Body of pancreas (tissue), 4 donors: Measurements from ENCODE around the gene HOXB2.

Experiments
- POLR2A ChIP-seq, 3 donors: fragments of 450-650 bp; IDR thresholded peaks; one replicate each; pipeline ENCODE4 v1.6.1; 2016; ENCODE audit warnings: antibody characterized with exemption in 3 of 3, mild to moderate bottlenecking in 2 of 3
- TF ChIP-seq, protein P1 (sequence below), 7 experiments: fragments of 450-650 bp in 4 of 7; fragments of 200-600 bp in 3 of 7; sonication (generic) in 3 of 7; IDR thresholded peaks; one replicate each; pipeline ENCODE4 v1.5.1; 2016 to 2019; ENCODE audit warnings: antibody characterized with exemption in 7 of 7

DNA sequence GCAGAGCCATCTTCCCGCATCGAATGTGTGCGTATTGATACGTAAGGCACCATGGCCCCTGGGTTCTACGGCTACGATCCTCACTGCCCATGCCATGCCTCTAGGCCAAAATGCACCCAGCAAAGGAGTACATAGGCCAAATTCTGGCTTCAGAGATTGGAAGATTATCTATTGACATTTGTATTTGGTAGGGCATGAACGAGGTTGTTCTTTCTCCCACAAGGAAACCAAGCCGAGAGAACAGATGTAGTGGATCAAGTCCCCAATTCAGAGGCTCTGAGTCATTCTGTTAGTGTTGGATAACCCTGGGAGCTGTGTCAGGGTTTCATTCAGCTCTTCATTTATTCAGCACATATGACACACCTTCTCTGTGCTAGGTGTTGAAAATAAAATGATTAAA lies 50.6 kb downstream of the HOXB2 start:
- TF ChIP-seq, protein P1, sequence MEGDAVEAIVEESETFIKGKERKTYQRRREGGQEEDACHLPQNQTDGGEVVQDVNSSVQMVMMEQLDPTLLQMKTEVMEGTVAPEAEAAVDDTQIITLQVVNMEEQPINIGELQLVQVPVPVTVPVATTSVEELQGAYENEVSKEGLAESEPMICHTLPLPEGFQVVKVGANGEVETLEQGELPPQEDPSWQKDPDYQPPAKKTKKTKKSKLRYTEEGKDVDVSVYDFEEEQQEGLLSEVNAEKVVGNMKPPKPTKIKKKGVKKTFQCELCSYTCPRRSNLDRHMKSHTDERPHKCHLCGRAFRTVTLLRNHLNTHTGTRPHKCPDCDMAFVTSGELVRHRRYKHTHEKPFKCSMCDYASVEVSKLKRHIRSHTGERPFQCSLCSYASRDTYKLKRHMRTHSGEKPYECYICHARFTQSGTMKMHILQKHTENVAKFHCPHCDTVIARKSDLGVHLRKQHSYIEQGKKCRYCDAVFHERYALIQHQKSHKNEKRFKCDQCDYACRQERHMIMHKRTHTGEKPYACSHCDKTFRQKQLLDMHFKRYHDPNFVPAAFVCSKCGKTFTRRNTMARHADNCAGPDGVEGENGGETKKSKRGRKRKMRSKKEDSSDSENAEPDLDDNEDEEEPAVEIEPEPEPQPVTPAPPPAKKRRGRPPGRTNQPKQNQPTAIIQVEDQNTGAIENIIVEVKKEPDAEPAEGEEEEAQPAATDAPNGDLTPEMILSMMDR (IDR thresholded peaks at IDR 0.05): no peak
- TF ChIP-seq POLR2A (IDR thresholded peaks at IDR 0.05): no peak
